NCI-H2081 treated with DMSO at 0.1 percent for 48 hours (cell line): Measurements from ENCODE around the gene SPTBN4.

Source experiments
- DNase-seq: peaks from one replicate; lab custom pipeline; 2025; lab: John Stamatoyannopoulos, UW

The SPTBN4 gene

GRCh38 chr19:40565910-40566495, 99.2 kb downstream of the SPTBN4 start:
- DNase-seq = no peak

- no peak for DNase-seq
Observed at GRCh38 chr19:40567040-40567749, 100.4 kb downstream of the SPTBN4 start.

- no peak for DNase-seq
Observed at GRCh38 chr19:40567750-40568494, 101.1 kb downstream of the SPTBN4 start.

- peak; percentile 77 for DNase-seq
Observed at GRCh38 chr19:40570313-40571004, 103.7 kb downstream of the SPTBN4 start.

GRCh38 chr19:40571005-40571318, 104.2 kb downstream of the SPTBN4 start:
- DNase-seq = no peak

- DNase-seq = no peak
Observed at GRCh38 chr19:40571831-40572495, 105.2 kb downstream of the SPTBN4 start.

GRCh38 chr19:40575326-40575725, 108.5 kb downstream of the SPTBN4 start:
- DNase-seq = no peak

GRCh38 chr19:40576151-40576584, 109.4 kb downstream of the SPTBN4 start:
- DNase-seq = no peak

GRCh38 chr19:40576585-40577451, 110.0 kb downstream of the SPTBN4 start, which contains the start of gene SHKBP1:
SHKBP1 (plus strand) TSS chr19:40576873; CDS start chr19:40576900, 27 bp downstream.
- DNase-seq = peak; percentile 72

GRCh38 chr19:40578442-40578908, 111.7 kb downstream of the SPTBN4 start:
- DNase-seq = no peak

GRCh38 chr19:40580619-40581018, 113.8 kb downstream of the SPTBN4 start:
- DNase-seq = no peak

GRCh38 chr19:40581531-40581930, 114.7 kb downstream of the SPTBN4 start:
- no peak for DNase-seq

- no peak for DNase-seq
Observed at GRCh38 chr19:40582467-40582866, 115.7 kb downstream of the SPTBN4 start.

- DNase-seq = no peak
Observed at GRCh38 chr19:40583283-40583682, 116.5 kb downstream of the SPTBN4 start.

GRCh38 chr19:40584007-40584406, 117.2 kb downstream of the SPTBN4 start:
- no peak for DNase-seq

- no peak for DNase-seq
Observed at GRCh38 chr19:40585241-40585981, 118.6 kb downstream of the SPTBN4 start.

GRCh38 chr19:40585982-40586422, 119.2 kb downstream of the SPTBN4 start:
- DNase-seq = no peak

- no peak for DNase-seq
Observed at GRCh38 chr19:40586611-40587010, 119.8 kb downstream of the SPTBN4 start.

GRCh38 chr19:40588110-40588854, 121.5 kb downstream of the SPTBN4 start:
- no peak for DNase-seq
